GM23338 (cell line): ENCODE data around the gene OBSCN. TPM values are rescaled to one million over a fixed set of nuclear protein-coding genes. Genes with fewer than 3 reads are reported as not detected.

Experiments
- ATAC-seq: fragments of 200-7000 bp; cut with Tn5 transposase; 3 replicates; pipeline ENCODE4 v1.9.1; 2020
- DNase-seq: peaks from one replicate; pipeline ENCODE4 v3.0.0-alpha.2; 2015; ENCODE audit warnings: low spot score
- H2AFZ ChIP-seq: fragments of 200-600 bp; sonication (generic); 2 replicates; pipeline ENCODE4 v1.8.0; 2016; ENCODE audit warnings: antibody characterized with exemption, mild to moderate bottlenecking, moderate library complexity
- H3F3A ChIP-seq: fragments of 200-600 bp; sonication (generic); replicated peaks from 2 replicates; pipeline ENCODE4 v1.8.0; 2017; ENCODE audit warnings: antibody characterized with exemption, mixed run types, low read depth
- H3K27ac ChIP-seq: fragments of 200-600 bp; sonication (generic); 2 replicates; pipeline ENCODE4 v1.6.1; 2016; ENCODE audit warnings: low read depth
- H3K27me3 ChIP-seq: fragments of 200-600 bp; sonication (generic); 2 replicates; pipeline ENCODE4 v1.8.0; 2016; ENCODE audit warnings: mild to moderate bottlenecking, mixed run types, moderate library complexity; ENCODE audit not compliant: insufficient read depth
- H3K36me3 ChIP-seq: fragments of 200-600 bp; sonication (generic); 2 replicates; pipeline ENCODE4 v1.8.0; 2016; ENCODE audit warnings: mild to moderate bottlenecking; ENCODE audit not compliant: insufficient read depth
- H3K4me1 ChIP-seq: fragments of 200-600 bp; sonication (generic); 2 replicates; pipeline ENCODE4 v1.8.0; 2016; ENCODE audit warnings: mild to moderate bottlenecking, moderate library complexity; ENCODE audit not compliant: insufficient read depth
- H3K4me2 ChIP-seq: fragments of 200-600 bp; sonication (generic); 2 replicates; pipeline ENCODE4 v1.7.1; 2017; ENCODE audit warnings: mixed run types
- H3K4me3 ChIP-seq: fragments of 200-600 bp; sonication (generic); 2 replicates; pipeline ENCODE4 v1.6.1; 2016; ENCODE audit warnings: mixed run types
- H3K79me2 ChIP-seq: fragments of 200-600 bp; sonication (generic); replicated peaks from 2 replicates; pipeline ENCODE4 v1.8.0; 2017; ENCODE audit warnings: mild to moderate bottlenecking; ENCODE audit not compliant: insufficient read depth
- H3K9me2 ChIP-seq: fragments of 200-600 bp; sonication (generic); 2 replicates; pipeline ENCODE4 v1.8.0; 2017; ENCODE audit not compliant: insufficient read depth
- H4K20me1 ChIP-seq: fragments of 200-600 bp; sonication (generic); replicated peaks from 2 replicates; pipeline ENCODE4 v1.8.0; 2017; ENCODE audit warnings: mild to moderate bottlenecking; ENCODE audit not compliant: insufficient read depth
- H3K27ac Mint-ChIP-seq: 2 replicates; pipeline ENCODE4 v1.8.0; 2020; ENCODE audit warnings: inconsistent platforms, mild to moderate bottlenecking, moderate library complexity, mixed read lengths
- H3K27me3 Mint-ChIP-seq: 3 replicates; pipeline ENCODE4 v1.8.0; 2022; ENCODE audit warnings: low read depth, mild to moderate bottlenecking, moderate library complexity, mixed read lengths, inconsistent platforms; ENCODE audit not compliant: insufficient read depth, poor library complexity
- H3K36me3 Mint-ChIP-seq: 3 replicates; pipeline ENCODE4 v1.8.0; 2021; ENCODE audit warnings: low read depth, mild to moderate bottlenecking, inconsistent platforms, moderate library complexity, mixed read lengths
- H3K4me1 Mint-ChIP-seq: 3 replicates; pipeline ENCODE4 v1.8.0; 2020; ENCODE audit warnings: mild to moderate bottlenecking, inconsistent platforms, mixed read lengths
- H3K4me3 Mint-ChIP-seq: 3 replicates; pipeline ENCODE4 v1.8.0; 2021; ENCODE audit warnings: moderate library complexity, mild to moderate bottlenecking, inconsistent platforms, mixed read lengths
- H3K9me3 Mint-ChIP-seq: 3 replicates; pipeline ENCODE4 v1.8.0; 2020; ENCODE audit warnings: moderate library complexity, mild to moderate bottlenecking, inconsistent platforms, mixed read lengths
- CREB1 ChIP-seq: fragments of 250-450 bp; sonication (Bioruptor Pico); IDR thresholded peaks from 2 replicates; pipeline ENCODE4 v1.5.0; 2020; ENCODE audit warnings: low read depth, mild to moderate bottlenecking, moderate library complexity
- EZH2 ChIP-seq: fragments of 200-600 bp; sonication (generic); IDR thresholded peaks from one replicate; pipeline ENCODE4 v1.8.0; 2017; ENCODE audit warnings: antibody characterized with exemption, mild to moderate bottlenecking, low read depth; ENCODE audit not compliant: unreplicated experiment
- EZH2phosphoT487 ChIP-seq: fragments of 200-600 bp; sonication (generic); IDR thresholded peaks from one replicate; pipeline ENCODE4 v1.8.1; 2018; ENCODE audit warnings: antibody characterized with exemption; ENCODE audit not compliant: unreplicated experiment
- JUNB ChIP-seq: IDR thresholded peaks from one replicate; pipeline ENCODE4 v1.6.1; 2016; ENCODE audit warnings: antibody characterized with exemption; ENCODE audit not compliant: unreplicated experiment
- NANOG ChIP-seq: IDR thresholded peaks from 2 replicates; pipeline ENCODE4 v1.6.1; 2016; ENCODE audit warnings: antibody characterized with exemption, borderline replicate concordance
- POLR2AphosphoS5 ChIP-seq: IDR thresholded peaks from 2 replicates; pipeline ENCODE4 v1.6.1; 2016; ENCODE audit warnings: antibody characterized with exemption, low read depth
- REST ChIP-seq: IDR thresholded peaks from one replicate; pipeline ENCODE4 v1.6.1; 2018; ENCODE audit warnings: antibody characterized with exemption; ENCODE audit not compliant: unreplicated experiment
- STAT1 ChIP-seq: IDR thresholded peaks from one replicate; pipeline ENCODE4 v1.6.1; 2016; ENCODE audit warnings: antibody characterized with exemption; ENCODE audit not compliant: unreplicated experiment
- ZNF114 ChIP-seq: fragments of 250-450 bp; sonication (Bioruptor Pico); IDR thresholded peaks from 2 replicates; pipeline ENCODE4 v1.5.0; 2020; ENCODE audit warnings: mild to moderate bottlenecking, moderate library complexity
- ZNF331 ChIP-seq: fragments of 250-450 bp; sonication (Bioruptor Pico); IDR thresholded peaks from 2 replicates; pipeline ENCODE4 v1.5.0; 2020; ENCODE audit warnings: low read depth, mild to moderate bottlenecking, moderate library complexity
- ZNF462 ChIP-seq: fragments of 250-450 bp; sonication (Bioruptor Pico); IDR thresholded peaks from 2 replicates; pipeline ENCODE4 v1.5.0; 2020; ENCODE audit warnings: mild to moderate bottlenecking, moderate library complexity
- polyA plus RNA-seq: library from polyadenylated mRNA; unstranded; fragments of >200 nt; fragmentation: Nextera tagmentation; extraction: Ambion mirVana; gene quantifications from 2 replicates; pipeline ENCODE4 v1.2.1, GENCODE V29; 2016
- total RNA-seq: library from RNA; depleted of rRNA; stranded (reverse); fragments of >200 nt; shearing (Covaris generic); gene quantifications from 2 replicates; pipeline ENCODE4 v1.2.3, GENCODE V29; 2014

OBSCN gene
- total and polyA plus RNA-seq, 2 experiments from 2014 or later = 8.4 to 38.5 TPM

- peaks cover 15% of the 10 kb centered on the region for H3K9me2 ChIP-seq
- no peaks in the 10 kb centered on the region for H3K4me1 ChIP-seq
- no peak overlapping the region for H2AFZ ChIP-seq
- no peaks in the 10 kb centered on the region for H3F3A ChIP-seq
- H3K4me3 ChIP-seq = no peak overlapping the region
- no peak overlapping the region for H3K27ac ChIP-seq
- no peak overlapping the region for H3K4me3 Mint-ChIP-seq
- peaks cover 7% of the 10 kb centered on the region; the same call in 1 of the 3 replicates for H3K36me3 Mint-ChIP-seq
- no peaks in the 10 kb centered on the region for H3K4me1 Mint-ChIP-seq
- no peaks in the 10 kb centered on the region for H3K9me3 Mint-ChIP-seq
- ATAC-seq = no peak
- H3K27me3 ChIP-seq = no peaks in the 10 kb centered on the region
- no peak overlapping the region for H3K4me2 ChIP-seq
- no peaks in the 10 kb centered on the region for H3K79me2 ChIP-seq
- TF ChIP-seq REST = no peak
- no peak for TF ChIP-seq CREB1 (CRISPR knock-in tag)
- no peak for TF ChIP-seq JUNB
- TF ChIP-seq ZNF114 = no peak
- no peak for TF ChIP-seq POLR2AphosphoS5
- no peak for TF ChIP-seq EZH2
- TF ChIP-seq EZH2phosphoT487 = no peak
- no peak for TF ChIP-seq NANOG
- no peak for TF ChIP-seq ZNF462 (CRISPR knock-in tag)
- TF ChIP-seq ZNF331 (CRISPR knock-in tag) = no peak
- no peak for TF ChIP-seq STAT1
- no peaks in the 10 kb centered on the region for H3K27me3 Mint-ChIP-seq
- no peaks in the 10 kb centered on the region; the same call in 1 of the 2 replicates for H3K36me3 ChIP-seq
- H3K27ac Mint-ChIP-seq = no peak overlapping the region
- H4K20me1 ChIP-seq = no peaks in the 10 kb centered on the region
- no peak for DNase-seq
These were observed 111.0 kb downstream of the OBSCN start for GRCh38 chr1:228318823-228319241.
